CD1c-positive myeloid dendritic cell (primary cell): ENCODE measurements around the gene NPTXR.

Experiments
- DNase-seq: peaks from one replicate; pipeline ENCODE4 v3.0.0-alpha.2; 2016; ENCODE audit errors: extremely low spot score

The NPTXR gene

DNA sequence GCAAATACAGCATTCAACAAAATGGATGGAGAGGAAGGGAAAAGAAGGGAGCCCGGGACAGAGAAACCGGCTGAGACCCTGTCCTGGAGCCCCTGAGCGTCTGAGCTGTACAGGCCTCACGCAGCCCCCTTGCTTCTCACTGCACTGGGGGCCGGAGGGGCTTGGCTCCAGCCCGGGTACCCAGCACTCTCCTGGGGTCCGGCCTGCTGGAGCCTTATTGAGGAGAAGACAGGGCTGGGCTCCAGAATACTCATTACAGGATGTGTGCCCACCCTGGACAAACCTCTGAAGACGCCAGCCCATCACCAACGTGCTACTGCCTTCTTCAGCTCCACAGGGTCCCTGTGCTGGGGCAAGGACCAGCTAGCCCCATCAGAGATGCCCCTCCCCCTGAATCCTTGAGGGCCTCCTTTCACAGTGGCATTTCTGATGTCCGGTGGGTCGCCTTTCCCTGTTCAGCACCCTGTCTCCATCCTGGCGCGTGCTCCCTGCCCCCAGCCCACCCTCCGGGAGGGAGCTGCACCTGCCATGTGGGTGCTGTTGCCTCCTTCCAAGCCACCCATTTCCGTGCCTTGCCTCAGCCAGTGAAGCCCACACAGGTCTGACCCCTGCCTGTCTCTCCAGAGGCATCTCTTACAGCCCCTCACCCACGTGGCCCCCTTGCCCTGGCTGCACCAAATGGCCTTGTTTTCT is 73.4 kb downstream of the NPTXR start:
- no peak for DNase-seq
